UCSD-AML1 (cell line): ENCODE results near the gene SPCS3.
"Not testable (repeated sequence)": the region's sequence is repeated elsewhere in the genome, so short reads cannot be mapped to it uniquely, and the experiment has no call there.

Experiments used
- DNase-seq: peaks from one replicate; lab custom pipeline; 2025; ENCODE audit not compliant: unreplicated experiment; lab: John Stamatoyannopoulos, UW

The SPCS3 gene

DNA sequence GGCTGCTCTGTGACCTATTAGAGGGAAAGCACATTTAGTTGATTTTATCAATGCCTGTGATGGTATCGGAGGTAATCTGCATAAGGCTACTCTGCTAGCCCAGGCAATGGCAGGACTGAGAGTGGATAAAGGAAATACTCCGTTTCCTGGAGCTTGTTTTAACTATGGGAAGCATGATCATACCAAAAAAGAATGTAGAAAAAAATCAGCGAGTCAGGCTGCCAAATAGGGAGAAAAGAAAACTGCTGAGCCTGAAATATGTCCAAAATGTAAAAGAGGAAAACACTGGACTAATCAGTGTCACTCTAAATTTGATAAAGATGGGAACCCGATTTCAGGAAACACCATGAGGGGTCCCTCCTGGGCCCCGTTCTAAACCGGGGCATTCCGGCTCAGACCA is 25.6 kb downstream of the SPCS3 start:
- not testable (repeated sequence) for DNase-seq

DNA sequence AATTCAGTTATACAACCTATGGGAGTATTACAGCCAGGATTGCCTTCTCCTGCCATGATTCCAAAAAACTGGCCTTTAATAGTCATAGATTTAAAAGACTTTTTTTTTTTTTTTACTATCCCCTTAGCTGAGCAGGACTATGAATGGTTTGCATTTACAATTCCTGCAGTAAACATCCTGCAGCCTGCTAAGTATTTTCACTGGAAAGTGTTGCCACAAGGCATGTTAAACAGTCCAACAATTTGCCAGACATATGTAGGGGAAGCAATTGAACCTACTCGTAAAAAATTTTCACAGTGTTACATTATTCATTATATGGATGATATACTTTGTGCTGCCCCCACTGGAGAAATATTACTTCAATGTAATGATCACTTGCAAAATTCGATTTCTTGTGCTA is 27.1 kb downstream of the SPCS3 start:
- DNase-seq, result not testable (repeated sequence)

DNA sequence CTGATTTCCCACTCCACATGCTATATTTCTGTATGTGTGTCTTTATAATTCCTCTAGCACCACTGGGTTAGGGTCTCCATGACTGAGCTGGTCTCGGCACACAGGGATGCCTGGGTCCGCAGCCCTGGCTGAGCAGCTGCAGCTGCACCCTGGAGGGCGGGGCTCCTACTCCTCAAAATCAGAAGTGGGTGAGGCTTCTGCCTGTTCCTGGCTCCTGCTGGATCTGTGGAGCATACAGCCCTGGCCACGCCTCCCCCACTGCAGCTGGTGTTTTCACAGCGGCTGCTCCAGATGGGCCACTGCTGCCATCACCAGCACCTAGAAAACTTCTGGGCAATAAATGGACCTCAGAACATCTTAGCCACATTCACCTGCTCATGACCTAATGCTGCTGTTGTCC is 30.9 kb downstream of the SPCS3 start:
- no peak for DNase-seq

DNA sequence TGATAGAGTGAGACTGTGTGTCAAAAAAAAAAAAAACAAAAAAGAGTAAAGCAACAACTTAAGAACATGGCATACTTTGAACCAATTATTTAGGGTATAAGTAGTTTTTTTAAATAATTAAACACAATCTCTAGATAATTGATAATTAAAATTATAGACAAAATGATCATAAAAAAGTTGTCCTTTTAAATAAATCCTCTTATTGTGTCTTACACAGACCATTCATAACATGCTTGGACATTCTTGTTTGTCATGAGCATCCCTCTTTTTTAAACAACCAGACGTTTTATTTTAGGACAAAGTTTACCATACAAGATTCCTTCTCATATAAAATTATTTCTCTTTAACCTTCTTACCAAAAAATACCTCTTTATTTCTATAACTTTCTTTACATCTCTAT is 35.1 kb downstream of the SPCS3 start:
- no peak for DNase-seq

DNA sequence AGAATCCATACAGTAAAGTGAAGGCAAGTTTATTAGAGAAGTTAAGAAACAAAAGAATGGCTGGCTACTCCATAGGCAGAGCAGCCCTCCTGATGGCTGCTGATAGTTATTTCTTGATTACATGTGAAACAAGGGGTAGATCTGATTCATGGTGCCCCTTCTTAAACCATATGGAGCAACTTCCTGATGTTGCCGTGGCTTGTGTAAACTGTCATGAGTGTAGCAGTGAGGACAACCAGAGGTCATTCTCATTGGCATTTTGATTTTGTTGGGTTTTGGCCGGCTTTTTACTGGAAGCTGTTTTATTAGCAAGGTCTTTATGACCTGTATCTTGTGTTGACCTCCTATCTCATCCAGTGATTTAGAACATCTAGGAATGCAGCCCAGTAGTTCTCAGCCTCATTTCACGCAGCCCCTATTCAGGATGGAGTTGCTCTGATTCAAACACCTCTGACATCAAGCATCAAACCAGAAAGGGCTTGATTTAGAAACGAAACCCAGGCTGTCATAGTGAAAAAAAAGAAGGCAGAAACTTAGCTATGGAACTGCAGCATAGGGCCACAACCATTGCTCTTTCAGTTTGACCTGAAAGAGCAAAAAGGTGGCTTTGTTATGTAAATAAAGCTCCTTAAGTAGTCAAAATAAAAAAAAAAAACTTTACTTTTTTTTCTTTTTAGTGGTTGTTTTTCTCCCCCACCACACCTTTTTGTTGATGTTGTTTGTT is 37.8 kb downstream of the SPCS3 start:
- DNase-seq, result no peak

DNA sequence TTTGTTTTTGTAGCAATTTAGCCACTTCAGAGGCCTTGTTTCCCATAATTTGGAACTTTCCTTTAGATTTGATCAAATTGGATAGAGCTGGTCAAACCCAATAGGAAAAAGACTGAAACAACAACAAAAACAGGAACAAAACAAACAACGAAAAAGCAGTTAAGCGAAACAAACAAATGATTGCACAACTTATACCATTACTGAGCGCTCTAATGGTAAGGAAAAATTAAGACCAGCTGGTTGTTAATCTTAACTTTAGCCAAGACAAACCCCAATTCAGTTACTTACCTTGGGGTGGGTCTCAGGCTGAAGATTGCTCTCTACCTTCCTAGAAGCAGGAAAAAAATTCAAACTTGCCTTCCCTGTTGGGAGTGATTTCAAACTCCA is 38.3 kb downstream of the SPCS3 start:
- no peak for DNase-seq

DNA sequence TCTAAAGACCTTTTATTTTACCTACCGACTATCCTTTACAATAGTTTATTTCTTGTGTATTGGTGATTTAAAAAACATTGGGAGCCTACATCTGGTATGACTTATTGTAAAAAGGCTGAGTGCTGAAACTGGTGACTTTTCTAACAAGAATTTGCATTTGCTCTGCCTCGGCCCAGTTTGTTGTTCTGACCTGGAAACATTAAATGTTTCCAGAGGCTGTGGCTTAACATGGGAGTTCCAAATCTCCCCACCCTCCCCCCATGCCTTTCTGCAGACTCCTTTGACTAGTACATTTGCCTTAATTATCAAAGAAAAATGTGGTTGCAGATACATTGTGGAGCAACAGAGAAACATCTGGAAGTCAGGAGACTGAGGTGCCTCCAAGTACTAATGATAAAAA is 39.8 kb downstream of the SPCS3 start:
- no peak for DNase-seq

DNA sequence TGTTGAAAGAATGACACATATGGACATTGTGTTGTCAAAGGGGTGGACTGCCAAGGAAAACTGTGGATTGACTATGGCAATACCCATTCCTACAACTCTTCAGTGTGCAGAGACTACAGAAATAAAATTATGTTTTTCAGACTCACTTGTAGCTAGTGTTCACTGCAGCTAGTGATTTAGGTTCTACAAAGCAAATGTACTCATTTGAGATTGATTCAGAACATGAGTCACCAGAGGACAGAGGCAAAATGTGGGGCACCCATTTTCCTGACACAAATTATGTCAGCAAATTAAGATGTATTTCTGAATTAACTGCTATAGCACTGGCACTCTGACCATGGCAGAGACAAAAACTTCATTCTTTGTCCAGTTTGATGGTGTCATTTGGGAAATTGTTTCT is 40.7 kb downstream of the SPCS3 start:
- DNase-seq, result no peak

DNA sequence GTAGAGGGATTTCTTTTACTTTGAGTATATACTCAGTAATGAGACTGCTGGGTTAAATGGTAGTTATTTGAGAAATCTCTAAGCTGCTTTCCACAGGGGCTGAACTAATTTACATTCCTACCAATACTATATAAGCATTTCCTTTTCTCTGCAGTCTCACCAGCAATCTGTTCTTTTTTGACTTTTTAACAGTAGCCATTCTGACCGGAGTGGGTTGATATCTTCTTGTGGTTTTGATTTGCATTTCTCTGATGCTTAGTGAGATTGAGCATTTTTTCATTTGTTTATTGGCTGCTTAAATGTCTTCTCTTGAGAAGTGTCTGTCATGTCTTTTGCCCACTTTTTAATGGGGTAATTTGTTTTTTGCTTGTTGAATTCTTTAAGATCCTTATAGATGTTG is 43.3 kb downstream of the SPCS3 start:
- no peak for DNase-seq

DNA sequence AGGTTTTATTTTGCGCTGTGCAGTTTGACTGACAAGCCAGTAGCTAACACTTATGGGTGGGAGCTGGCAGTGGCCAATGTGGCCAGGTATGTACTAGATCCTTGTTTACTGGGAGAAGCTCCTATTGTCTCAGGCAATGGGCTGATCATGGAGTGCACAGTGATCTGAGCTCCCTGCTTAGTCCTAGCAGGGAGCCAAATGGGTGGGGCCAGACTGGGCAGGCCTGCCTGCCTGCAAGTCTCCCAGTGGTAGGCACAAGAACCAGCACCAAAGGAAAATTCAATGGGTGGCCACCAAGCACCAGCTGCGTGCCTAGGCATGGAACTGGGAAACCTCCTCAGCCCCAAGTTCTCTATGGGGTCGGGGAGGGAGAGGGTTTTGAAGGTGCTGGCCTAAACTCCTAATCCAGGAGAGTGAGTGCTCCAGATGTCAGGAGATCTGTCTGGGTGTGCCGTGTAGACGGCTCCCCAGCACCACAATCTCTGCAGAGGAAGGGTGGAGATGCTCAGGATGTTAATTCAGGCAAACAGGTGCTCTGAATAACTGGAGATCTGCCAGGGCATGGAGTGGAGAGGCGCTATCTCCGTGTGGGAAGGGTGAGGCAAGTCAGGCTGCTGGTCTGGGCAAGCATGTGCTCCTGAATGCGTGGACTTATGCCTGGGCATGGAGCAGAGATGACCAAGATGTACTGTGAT is 48.2 kb downstream of the SPCS3 start:
- DNase-seq, result no peak

DNA sequence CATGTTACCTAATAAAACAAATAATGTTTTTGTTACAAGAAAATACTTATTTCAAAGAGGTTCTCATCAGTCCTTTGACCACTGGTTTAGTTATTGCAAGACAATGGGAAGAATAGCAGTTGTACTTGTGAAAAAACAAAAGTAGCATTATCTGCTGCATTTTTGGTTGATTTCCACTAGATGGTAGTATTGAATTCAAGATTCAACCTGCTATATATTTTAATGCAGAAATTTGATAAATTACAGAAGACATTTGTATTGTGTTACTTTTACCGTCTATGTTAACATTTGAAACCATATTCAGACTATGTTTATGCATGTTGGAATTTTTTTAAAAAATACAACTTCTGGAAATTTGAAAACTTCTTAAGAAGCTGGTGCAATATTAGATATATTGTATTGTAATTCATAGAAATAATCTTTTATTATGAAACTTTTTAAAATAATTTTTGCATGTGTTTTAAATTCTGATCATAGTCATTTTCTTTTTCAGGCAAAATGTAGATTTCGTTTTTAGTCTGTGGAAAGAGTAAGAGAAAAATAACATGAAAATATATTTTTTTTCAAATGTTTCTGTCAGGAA is 56.4 kb downstream of the SPCS3 start:
- DNase-seq, result no peak

DNA sequence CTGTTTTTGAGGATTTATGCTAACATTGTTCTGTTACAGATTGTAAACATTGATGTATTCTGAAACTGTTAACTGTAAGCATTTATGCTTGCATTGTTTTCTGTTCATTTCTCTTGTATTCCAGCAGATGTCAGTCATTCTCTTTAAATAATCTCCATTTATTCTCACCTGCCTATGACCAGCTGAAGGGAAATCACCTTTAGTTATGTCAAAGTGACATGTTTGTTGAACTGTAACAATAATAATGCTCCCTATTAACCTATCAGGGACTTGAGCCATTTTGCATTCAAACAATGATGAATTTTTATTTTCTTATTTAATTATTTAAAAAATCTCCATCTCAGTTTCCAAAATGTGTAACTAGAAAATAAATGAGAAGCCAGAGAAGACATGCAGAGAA is 58.0 kb downstream of the SPCS3 start:
- no peak for DNase-seq

DNA sequence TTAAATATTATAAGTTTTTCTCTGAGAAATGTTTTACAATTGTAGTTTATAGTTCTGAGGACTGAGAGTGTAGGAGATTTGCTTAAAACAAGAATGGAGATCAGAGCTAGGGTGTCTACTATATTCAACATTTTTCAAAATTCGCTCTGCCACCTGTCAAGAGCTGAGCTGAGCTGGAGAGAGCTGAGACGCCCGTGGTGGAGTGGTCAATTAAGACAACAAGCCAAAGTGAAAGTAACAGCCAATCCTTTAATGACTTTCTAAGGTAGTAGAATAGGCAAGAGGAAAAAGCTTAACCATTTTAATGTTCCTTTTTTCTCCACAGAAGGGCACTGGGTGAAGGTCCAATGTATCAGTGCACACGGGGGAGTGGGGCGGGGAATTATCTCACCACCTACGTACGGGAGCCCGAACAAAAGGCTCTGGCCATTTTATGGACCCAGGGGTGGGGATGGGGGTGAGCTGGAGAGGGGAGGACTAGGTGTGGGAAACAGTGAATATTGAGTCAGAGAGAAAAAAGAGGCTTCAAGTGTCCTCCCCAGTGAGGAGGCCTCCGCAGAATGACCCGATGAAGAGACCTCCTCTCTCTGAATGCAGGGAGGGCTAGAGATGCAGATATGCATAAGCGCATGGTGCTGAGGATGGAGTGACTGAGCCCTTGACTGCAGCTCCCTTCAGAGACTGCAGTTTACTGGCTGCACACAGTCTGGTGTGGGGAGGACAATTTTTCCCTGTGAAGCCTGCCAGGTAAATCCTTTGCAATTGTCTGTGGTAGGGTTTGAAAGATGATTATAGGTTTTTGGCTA is 60.8 kb downstream of the SPCS3 start:
- no peak for DNase-seq
